SK-N-SH (cell line): ENCODE measurements around the gene DENND2A. TPM values are rescaled to one million over a fixed set of nuclear protein-coding genes. Genes with fewer than 3 reads are reported as not detected.
A peak's percentile ranks its signal among the peaks of the same experiment; 100 is the strongest.
"Not testable (repeated sequence)": the region's sequence is repeated elsewhere in the genome, so short reads cannot be mapped to it uniquely, and the experiment has no call there.

Source experiments
- CTCF ChIA-PET: fragments of 300-600, 350-600 bp; formaldehyde crosslinking; extraction: SDS; loops from one replicate; lab custom pipeline; 2021; lab: Yijun Ruan, JAX
- POLR2A ChIA-PET: fragments of 350-600 bp; sonication (Branson Sonifier 250); formaldehyde crosslinking; extraction: SDS; loops from one replicate; lab custom pipeline; 2020; ENCODE audit warnings: antibody characterized with exemption, inconsistent platforms; lab: Yijun Ruan, JAX
- DNase-seq: peaks from one replicate; pipeline ENCODE4 v3.0.0; 2012
- H2AFZ ChIP-seq: fragments of 200-600 bp; sonication (generic); 2 replicates; pipeline ENCODE4 v1.8.1; 2016; ENCODE audit warnings: antibody characterized with exemption, mild to moderate bottlenecking, low read depth
- H3F3A ChIP-seq: fragments of 200-600 bp; sonication (generic); replicated peaks from 2 replicates; pipeline ENCODE3; 2016; ENCODE audit warnings: antibody characterized with exemption, mild to moderate bottlenecking; ENCODE audit not compliant: insufficient read depth
- H3K27ac ChIP-seq, 2 experiments: fragments of 200-500 bp in 1 of 2; fragments of 200-600 bp in 1 of 2; sonication (Bioruptor generic) in 1 of 2; sonication (generic), shearing (Covaris generic) in 1 of 2; 2 replicates each; pipeline versions ENCODE4 v1.5.1 to v1.6.1; 2014 to 2016; ENCODE audit warnings: low read depth in 2 of 2, inconsistent platforms in 1 of 2, low read length in 1 of 2, mild to moderate bottlenecking in 1 of 2, mixed read lengths in 1 of 2
- H3K27me3 ChIP-seq: fragments of 200-600 bp; sonication (generic), shearing (Covaris generic); 2 replicates; pipeline ENCODE4 v1.6.1; 2016; ENCODE audit warnings: mixed run types; ENCODE audit not compliant: insufficient read depth
- H3K36me3 ChIP-seq, 2 experiments: fragments of 200-500 bp in 1 of 2; fragments of 200-600 bp in 1 of 2; sonication (Bioruptor generic) in 1 of 2; sonication (generic) in 1 of 2; replicated peaks in 1 of 2; 2 replicates each; pipeline versions ENCODE3 to v1.5.1; 2014 to 2016; ENCODE audit warnings: low read length in 1 of 2, mild to moderate bottlenecking in 1 of 2; ENCODE audit not compliant: insufficient read depth in 2 of 2, control insufficient read depth in 1 of 2
- H3K4me1 ChIP-seq, 2 experiments: fragments of 200-500 bp in 1 of 2; fragments of 200-600 bp in 1 of 2; sonication (Bioruptor generic) in 1 of 2; sonication (generic), shearing (Covaris generic) in 1 of 2; 2 replicates each; pipeline versions ENCODE4 v1.5.1 to v1.6.1; 2014 to 2016; ENCODE audit warnings: low read depth in 1 of 2, low read length in 1 of 2, mixed run types in 1 of 2; ENCODE audit not compliant: insufficient read depth in 2 of 2, control insufficient read depth in 1 of 2
- H3K4me2 ChIP-seq: fragments of 200-600 bp; sonication (generic), shearing (Covaris generic); 2 replicates; pipeline ENCODE4 v1.6.1; 2017; ENCODE audit warnings: mixed run types
- H3K4me3 ChIP-seq, 2 experiments: fragments of 200-500 bp in 1 of 2; fragments of 200-600 bp in 1 of 2; sonication (Bioruptor generic) in 1 of 2; sonication (generic), shearing (Covaris generic) in 1 of 2; 2 replicates each; pipeline versions ENCODE4 v1.5.1 to v1.8.1; 2014 to 2016; ENCODE audit warnings: low read depth in 2 of 2, inconsistent platforms in 1 of 2, low read length in 1 of 2, mild to moderate bottlenecking in 1 of 2, mixed read lengths in 1 of 2, moderate library complexity in 1 of 2
- H3K79me2 ChIP-seq: fragments of 200-600 bp; sonication (generic); 2 replicates; pipeline ENCODE4 v1.8.1; 2017; ENCODE audit warnings: mild to moderate bottlenecking; ENCODE audit not compliant: insufficient read depth
- H3K9ac ChIP-seq: fragments of 200-600 bp; sonication (generic); 2 replicates; pipeline ENCODE4 v1.6.1; 2017; ENCODE audit warnings: mixed run types
- H3K9me2 ChIP-seq: fragments of 200-600 bp; sonication (generic); 2 replicates; pipeline ENCODE4 v1.6.1; 2017; ENCODE audit warnings: mixed run types
- H3K9me3 ChIP-seq: fragments of 200-600 bp; sonication (generic); 2 replicates; pipeline ENCODE4 v1.6.1; 2017; ENCODE audit warnings: mixed run types, mild to moderate bottlenecking, moderate library complexity
- H4K20me1 ChIP-seq: fragments of 200-600 bp; sonication (generic); 2 replicates; pipeline ENCODE4 v1.6.1; 2017; ENCODE audit warnings: mild to moderate bottlenecking, mixed run types; ENCODE audit not compliant: insufficient read depth
- CHD2 ChIP-seq: fragments of 150-350 bp; IDR thresholded peaks from 2 replicates; pipeline ENCODE4 v1.6.1; 2018; ENCODE audit warnings: low read length; ENCODE audit not compliant: partially characterized antibody
- EZH2phosphoT487 ChIP-seq: fragments of 200-600 bp; sonication (generic); IDR thresholded peaks from 2 replicates; pipeline ENCODE4 v1.6.1; 2017; ENCODE audit warnings: low read depth, mixed run types, mild to moderate bottlenecking, antibody characterized with exemption, moderate library complexity, borderline replicate concordance
- JUND ChIP-seq: IDR thresholded peaks from 2 replicates; pipeline ENCODE4 v1.4.0; 2012
- MEF2A ChIP-seq: IDR thresholded peaks from 2 replicates; pipeline ENCODE4 v1.4.0; 2012; ENCODE audit warnings: low read depth, borderline replicate concordance
- NFIC ChIP-seq: IDR thresholded peaks from 2 replicates; pipeline ENCODE4 v1.4.0; 2012; ENCODE audit warnings: borderline replicate concordance
- RCOR1 ChIP-seq: fragments of 150-350 bp; IDR thresholded peaks from 2 replicates; pipeline ENCODE4 v1.6.1; 2017; ENCODE audit warnings: antibody characterized with exemption, low read length
- SIN3A ChIP-seq: IDR thresholded peaks from 2 replicates; pipeline ENCODE4 v1.6.1; 2012; ENCODE audit warnings: low read depth, mild to moderate bottlenecking, low read length, moderate library complexity, borderline replicate concordance
- TCF12 ChIP-seq: IDR thresholded peaks from 2 replicates; pipeline ENCODE4 v1.4.0; 2012
- TEAD4 ChIP-seq: IDR thresholded peaks from 2 replicates; pipeline ENCODE4 v1.4.0; 2012; ENCODE audit warnings: mild to moderate bottlenecking, borderline replicate concordance; ENCODE audit not compliant: insufficient read depth
- YY1 ChIP-seq: IDR thresholded peaks from 2 replicates; pipeline ENCODE4 v1.4.0; 2012; ENCODE audit warnings: low read depth, mild to moderate bottlenecking
- WGBS: methylation state at CpG from one replicate; pipeline ENCODE4 v1.1.6; 2017; ENCODE audit warnings: low lambda C conversion rate; 5-methylcytosine and 5-hydroxymethylcytosine counted together
- polyA plus RNA-seq, 3 experiments: library from polyadenylated mRNA; depleted of rRNA; stranded (reverse); fragments of >200 nt; gene quantifications; 2 replicates each; pipeline ENCODE4 v1.2.3, GENCODE V29; 2012
- TF ChIP-seq, protein P1 (sequence below): fragments of 200-600 bp; sonication (generic); IDR thresholded peaks from 2 replicates; pipeline ENCODE4 v1.6.1; 2017; ENCODE audit warnings: antibody characterized with exemption, mild to moderate bottlenecking, moderate library complexity
- TF ChIP-seq, protein P2 (sequence below): fragments of 150-350 bp; IDR thresholded peaks from 2 replicates; pipeline ENCODE4 v1.6.1; 2016; ENCODE audit warnings: mild to moderate bottlenecking, low read depth, low read length
- TF ChIP-seq, protein P3 (sequence below): IDR thresholded peaks from 2 replicates; pipeline ENCODE4; 2012
- TF ChIP-seq, protein P4 (sequence below): IDR thresholded peaks from 2 replicates; pipeline ENCODE4 v1.4.0; 2012; ENCODE audit warnings: low read depth, borderline replicate concordance

DENND2A gene
- polyA plus RNA-seq, 1 of the 3 experiments (the other 2 are of a cell fraction): 3.5 TPM

DNA sequence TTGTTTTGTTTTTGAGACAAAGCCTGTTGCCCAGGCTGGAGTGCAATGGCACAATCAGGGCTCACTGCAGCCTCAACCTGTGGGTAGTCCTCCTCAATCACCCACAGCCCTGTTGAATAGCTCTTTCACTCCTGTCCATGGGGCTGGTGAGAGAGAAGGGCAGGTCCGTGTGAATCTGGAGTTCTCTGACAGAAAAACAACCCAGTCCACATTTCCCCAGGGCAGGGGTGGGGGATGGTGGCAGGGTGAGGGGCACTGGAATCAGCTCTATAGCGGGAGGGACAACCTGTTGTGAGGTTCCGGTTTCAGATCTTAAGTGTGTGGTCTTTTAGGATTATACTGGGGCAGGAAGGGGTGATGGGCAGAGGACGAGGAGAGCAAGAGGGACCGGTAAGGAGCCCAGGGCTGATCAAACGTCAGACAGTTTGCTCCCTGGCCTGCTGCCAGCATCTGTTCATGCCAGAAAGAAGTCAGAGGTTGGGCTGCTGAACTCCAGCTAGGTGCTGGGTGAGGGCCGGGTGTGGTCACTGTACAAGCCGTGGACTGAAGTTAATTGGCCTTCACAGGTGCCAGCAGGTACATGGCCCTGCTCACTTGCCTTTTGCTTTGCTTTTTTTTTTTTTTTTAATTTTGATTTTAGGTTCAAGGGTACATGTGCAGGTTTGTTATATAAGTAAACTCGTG lies 128.2 kb downstream of the DENND2A start:
- H4K20me1 ChIP-seq: no peaks in the 10 kb centered on the region
- no peak overlapping the region for H3K9ac ChIP-seq
- no peak overlapping the region for H2AFZ ChIP-seq
- DNase-seq: peak; percentile 70
- no peaks in the 10 kb centered on the region for H3K79me2 ChIP-seq
- H3K27me3 ChIP-seq: no peaks in the 10 kb centered on the region
- CTCF ChIA-PET: interaction anchor here (0.9 to 14.8 kb wide), 4 partner anchors 25 to 132 kb away, joined by 3 to 433 read pairs (median 4); partner anchors contain the start of gene DENND2A
- WGBS: 39% methylated on average over 9 of the region's 9 CpGs
- H3F3A ChIP-seq: peaks cover 4% of the 10 kb centered on the region
- H3K4me3 ChIP-seq: no peak overlapping the region
- no peaks in the 10 kb centered on the region for H3K36me3 ChIP-seq
- H3K9me2 ChIP-seq: no peaks in the 10 kb centered on the region
- H3K27ac ChIP-seq: no peak overlapping the region
- POLR2A ChIA-PET: no interaction called here
- no peak overlapping the region for H3K4me2 ChIP-seq
- no peaks in the 10 kb centered on the region for H3K9me3 ChIP-seq
- TF ChIP-seq JUND: no peak
- TF ChIP-seq EZH2phosphoT487: no peak
- TF ChIP-seq CHD2: peak; percentile 84
- peak; percentile 36; the same call in 1 of the 2 replicates for TF ChIP-seq NFIC
- peaks cover 0 to 8% of the 10 kb centered on the region in 2 experiments; a peak in 1 of 4 replicates for H3K4me1 ChIP-seq

DNA sequence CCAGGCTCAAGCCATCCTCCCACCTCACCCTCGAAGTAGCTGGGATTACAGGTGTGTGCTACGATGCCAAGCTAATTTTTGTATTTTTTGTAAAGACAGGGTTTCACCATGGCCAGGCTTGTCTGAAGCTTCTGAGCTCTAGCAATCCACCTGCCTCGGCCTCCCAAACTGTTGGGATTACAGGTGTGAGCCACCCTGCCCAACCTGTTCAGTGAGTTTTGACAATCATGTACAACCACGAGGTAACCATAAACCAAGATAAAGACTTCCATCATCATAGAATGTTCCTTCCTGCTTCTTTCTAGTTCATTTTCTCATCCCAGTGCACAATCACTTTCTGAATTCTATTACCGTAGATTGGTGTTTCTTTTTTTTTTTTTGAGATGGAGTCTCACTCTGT lies 130.8 kb downstream of the DENND2A start:
- Histone ChIP-seq H3K9me3 (no peaks in the 10 kb centered on the region), H3K4me2 (no peak overlapping the region), H3F3A (peaks cover 4% of the 10 kb centered on the region), H3K36me3 (no peaks in the 10 kb centered on the region), H4K20me1 (no peaks in the 10 kb centered on the region), H3K9ac (no peak overlapping the region), H3K27me3 (no peaks in the 10 kb centered on the region), H3K4me1 (peaks cover 3 to 20% of the 10 kb centered on the region in 2 experiments; a peak in 1 of 4 replicates), H2AFZ (no peak overlapping the region), H3K9me2 (no peaks in the 10 kb centered on the region), H3K79me2 (no peaks in the 10 kb centered on the region), H3K27ac (no peak overlapping the region), H3K4me3 (no peak overlapping the region)
- no peak for DNase-seq
- TF ChIP-seq, protein P1, sequence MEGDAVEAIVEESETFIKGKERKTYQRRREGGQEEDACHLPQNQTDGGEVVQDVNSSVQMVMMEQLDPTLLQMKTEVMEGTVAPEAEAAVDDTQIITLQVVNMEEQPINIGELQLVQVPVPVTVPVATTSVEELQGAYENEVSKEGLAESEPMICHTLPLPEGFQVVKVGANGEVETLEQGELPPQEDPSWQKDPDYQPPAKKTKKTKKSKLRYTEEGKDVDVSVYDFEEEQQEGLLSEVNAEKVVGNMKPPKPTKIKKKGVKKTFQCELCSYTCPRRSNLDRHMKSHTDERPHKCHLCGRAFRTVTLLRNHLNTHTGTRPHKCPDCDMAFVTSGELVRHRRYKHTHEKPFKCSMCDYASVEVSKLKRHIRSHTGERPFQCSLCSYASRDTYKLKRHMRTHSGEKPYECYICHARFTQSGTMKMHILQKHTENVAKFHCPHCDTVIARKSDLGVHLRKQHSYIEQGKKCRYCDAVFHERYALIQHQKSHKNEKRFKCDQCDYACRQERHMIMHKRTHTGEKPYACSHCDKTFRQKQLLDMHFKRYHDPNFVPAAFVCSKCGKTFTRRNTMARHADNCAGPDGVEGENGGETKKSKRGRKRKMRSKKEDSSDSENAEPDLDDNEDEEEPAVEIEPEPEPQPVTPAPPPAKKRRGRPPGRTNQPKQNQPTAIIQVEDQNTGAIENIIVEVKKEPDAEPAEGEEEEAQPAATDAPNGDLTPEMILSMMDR: no peak
- no peak for TF ChIP-seq TCF12
- TF ChIP-seq MEF2A: no peak
- no peak for TF ChIP-seq RCOR1
- TF ChIP-seq YY1: no peak
- no peak for TF ChIP-seq JUND
- TF ChIP-seq, protein P2, sequence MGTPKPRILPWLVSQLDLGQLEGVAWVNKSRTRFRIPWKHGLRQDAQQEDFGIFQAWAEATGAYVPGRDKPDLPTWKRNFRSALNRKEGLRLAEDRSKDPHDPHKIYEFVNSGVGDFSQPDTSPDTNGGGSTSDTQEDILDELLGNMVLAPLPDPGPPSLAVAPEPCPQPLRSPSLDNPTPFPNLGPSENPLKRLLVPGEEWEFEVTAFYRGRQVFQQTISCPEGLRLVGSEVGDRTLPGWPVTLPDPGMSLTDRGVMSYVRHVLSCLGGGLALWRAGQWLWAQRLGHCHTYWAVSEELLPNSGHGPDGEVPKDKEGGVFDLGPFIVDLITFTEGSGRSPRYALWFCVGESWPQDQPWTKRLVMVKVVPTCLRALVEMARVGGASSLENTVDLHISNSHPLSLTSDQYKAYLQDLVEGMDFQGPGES: no peak
- no peak for TF ChIP-seq TEAD4
- TF ChIP-seq, protein P3, sequence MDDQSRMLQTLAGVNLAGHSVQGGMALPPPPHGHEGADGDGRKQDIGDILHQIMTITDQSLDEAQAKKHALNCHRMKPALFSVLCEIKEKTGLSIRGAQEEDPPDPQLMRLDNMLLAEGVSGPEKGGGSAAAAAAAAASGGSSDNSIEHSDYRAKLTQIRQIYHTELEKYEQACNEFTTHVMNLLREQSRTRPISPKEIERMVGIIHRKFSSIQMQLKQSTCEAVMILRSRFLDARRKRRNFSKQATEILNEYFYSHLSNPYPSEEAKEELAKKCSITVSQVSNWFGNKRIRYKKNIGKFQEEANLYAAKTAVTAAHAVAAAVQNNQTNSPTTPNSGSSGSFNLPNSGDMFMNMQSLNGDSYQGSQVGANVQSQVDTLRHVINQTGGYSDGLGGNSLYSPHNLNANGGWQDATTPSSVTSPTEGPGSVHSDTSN: no peak
- TF ChIP-seq SIN3A: no peak
- TF ChIP-seq NFIC: no peak
- TF ChIP-seq, protein P4, sequence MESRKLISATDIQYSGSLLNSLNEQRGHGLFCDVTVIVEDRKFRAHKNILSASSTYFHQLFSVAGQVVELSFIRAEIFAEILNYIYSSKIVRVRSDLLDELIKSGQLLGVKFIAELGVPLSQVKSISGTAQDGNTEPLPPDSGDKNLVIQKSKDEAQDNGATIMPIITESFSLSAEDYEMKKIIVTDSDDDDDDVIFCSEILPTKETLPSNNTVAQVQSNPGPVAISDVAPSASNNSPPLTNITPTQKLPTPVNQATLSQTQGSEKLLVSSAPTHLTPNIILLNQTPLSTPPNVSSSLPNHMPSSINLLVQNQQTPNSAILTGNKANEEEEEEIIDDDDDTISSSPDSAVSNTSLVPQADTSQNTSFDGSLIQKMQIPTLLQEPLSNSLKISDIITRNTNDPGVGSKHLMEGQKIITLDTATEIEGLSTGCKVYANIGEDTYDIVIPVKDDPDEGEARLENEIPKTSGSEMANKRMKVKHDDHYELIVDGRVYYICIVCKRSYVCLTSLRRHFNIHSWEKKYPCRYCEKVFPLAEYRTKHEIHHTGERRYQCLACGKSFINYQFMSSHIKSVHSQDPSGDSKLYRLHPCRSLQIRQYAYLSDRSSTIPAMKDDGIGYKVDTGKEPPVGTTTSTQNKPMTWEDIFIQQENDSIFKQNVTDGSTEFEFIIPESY: no peak
- WGBS: 50% methylated on average over 5 of the region's 5 CpGs
- ChIA-PET CTCF (interaction anchor here (1.8 to 14.8 kb wide), 2 partner anchors 16 to 135 kb away, joined by 5 to 433 read pairs; partner anchors contain the start of gene DENND2A), POLR2A (no interaction called here)

- H3K9ac ChIP-seq, H3K4me3 ChIP-seq, H3K27ac ChIP-seq, H3K4me2 ChIP-seq, H2AFZ ChIP-seq, DNase-seq, H3K9me2 ChIP-seq, H3F3A ChIP-seq, POLR2A ChIA-PET, H4K20me1 ChIP-seq, H3K9me3 ChIP-seq, H3K27me3 ChIP-seq, H3K36me3 ChIP-seq, H3K79me2 ChIP-seq: not testable (repeated sequence)
- CTCF ChIA-PET: interaction anchor here (1.2 to 5.1 kb wide), 8 partner anchors 10 to 145 kb away, joined by 3 to 39 read pairs (median 4); no protein-coding TSS in a partner anchor
- 81% methylated on average over 6 of the region's 6 CpGs for WGBS
- H3K4me1 ChIP-seq: peaks cover 3 to 18% of the 10 kb centered on the region in 2 experiments; a peak in 1 of 4 replicates
Measured at GRCh38 chr7:140507556-140507955, 133.1 kb downstream of the DENND2A start.
